ENCODE data around the gene MROH9. TPM values are rescaled to one million over a fixed set of nuclear protein-coding genes. Genes with fewer than 3 reads are reported as not detected.

MROH9 gene
- not detected in 5 replicates for total RNA-seq (2022; extraction: Qiagen RNA extraction; ENCODE audit: low read depth)

GRCh38 chr1:170935231-170935630, at the start of gene MROH9:
Gene MROH9, plus strand, starts transcription at chr1:170935534. Its CDS starts 10,023 bp downstream, at chr1:170945557.

GRCh38 chr1:171090604-171091003, 155.3 kb downstream of the MROH9 start, which contains the start of gene FMO3:
Gene FMO3, plus strand, starts transcription at chr1:171090905. Its CDS starts 1,754 bp downstream, at chr1:171092659.

Other genes with a start within 250 kb of the MROH9 start
- gene FMO3, start 155.4 kb downstream of the MROH9 start, total RNA-seq (2022; extraction: Qiagen RNA extraction; ENCODE audit: low read depth): not detected in 5 replicates
- gene FMO2, start 249.8 kb downstream of the MROH9 start, total RNA-seq (2022; extraction: Qiagen RNA extraction; ENCODE audit: low read depth): not detected in 5 replicates